Caco-2 (cell line): ENCODE measurements around the gene WDR1. TPM values are rescaled to one million over a fixed set of nuclear protein-coding genes. Genes with fewer than 3 reads are reported as not detected.

Experiments
- BruUV-seq: library from RNA; stranded (reverse); fragments of 400-500 nt; replicated peaks from 2 replicates; lab custom pipeline; 2021; lab: Mats Ljungman, UMichigan
- CTCF ChIA-PET: fragments of 300-600 bp; sonication (Branson Sonifier 250); formaldehyde crosslinking; loops from one replicate; lab custom pipeline; 2022; ENCODE audit warnings: antibody characterized with exemption; lab: Charles Lee
- POLR2A ChIA-PET: fragments of 300-600 bp; sonication (Branson Sonifier 250); formaldehyde crosslinking; loops from one replicate; lab custom pipeline; 2022; ENCODE audit warnings: antibody characterized with exemption; lab: Charles Lee
- DNase-seq, 2 experiments: peaks; one replicate each; pipeline versions ENCODE4 v3.0.0 to v3.0.0-alpha.2; 2020 to 2022
- H3K27me3 ChIP-seq: replicated peaks from 2 replicates; pipeline ENCODE4 v1.6.0; 2011; ENCODE audit warnings: low read length; ENCODE audit not compliant: control insufficient read depth, insufficient read depth
- H3K36me3 ChIP-seq: 2 replicates; pipeline ENCODE4 v1.5.1; 2011; ENCODE audit warnings: low read length; ENCODE audit not compliant: control insufficient read depth, insufficient read depth
- H3K4me1 ChIP-seq: fragments of 250-450 bp; sonication (Bioruptor Pico); 2 replicates; pipeline ENCODE4 v1.5.1; 2020; ENCODE audit warnings: mild to moderate bottlenecking
- H3K4me3 ChIP-seq: 2 replicates; pipeline ENCODE4 v1.5.1; 2011; ENCODE audit warnings: low read depth, mild to moderate bottlenecking, control low read depth, low read length
- H3K9me3 ChIP-seq: fragments of 250-450 bp; sonication (Bioruptor Pico); 2 replicates; pipeline ENCODE4 v1.5.1; 2020; ENCODE audit warnings: mild to moderate bottlenecking, moderate library complexity
- H3K27ac Mint-ChIP-seq: one replicate; pipeline ENCODE4 v1.8.0; 2022; ENCODE audit warnings: mixed read lengths; ENCODE audit not compliant: unreplicated experiment
- H3K27me3 Mint-ChIP-seq: one replicate; pipeline ENCODE4 v1.8.0; 2022; ENCODE audit warnings: mixed read lengths; ENCODE audit not compliant: insufficient read depth, unreplicated experiment
- H3K36me3 Mint-ChIP-seq: one replicate; pipeline ENCODE4 v1.8.0; 2022; ENCODE audit warnings: mild to moderate bottlenecking, mixed read lengths; ENCODE audit not compliant: insufficient read depth, unreplicated experiment
- H3K4me1 Mint-ChIP-seq: one replicate; pipeline ENCODE4 v1.8.0; 2022; ENCODE audit warnings: low read depth, mixed read lengths; ENCODE audit not compliant: unreplicated experiment
- H3K4me3 Mint-ChIP-seq: one replicate; pipeline ENCODE4 v1.8.0; 2022; ENCODE audit warnings: mild to moderate bottlenecking, moderate library complexity, mixed read lengths; ENCODE audit not compliant: unreplicated experiment
- H3K9me3 Mint-ChIP-seq: one replicate; pipeline ENCODE4 v1.8.0; 2022; ENCODE audit warnings: mixed read lengths; ENCODE audit not compliant: unreplicated experiment
- CTCF ChIP-seq, 2 experiments: fragments of 200-600 bp in 1 of 2; IDR thresholded peaks; 1 replicate in 1 of 2; 2 replicates in 1 of 2; pipeline versions ENCODE4 v1.5.1 to v1.8.0; 2011 to 2022; ENCODE audit warnings: antibody characterized with exemption in 1 of 2, control low read depth in 1 of 2, inconsistent platforms in 1 of 2, low read depth in 1 of 2, low read length in 1 of 2, mild to moderate bottlenecking in 1 of 2, moderate library complexity in 1 of 2; ENCODE audit not compliant: insufficient read depth in 1 of 2, severe bottlenecking in 1 of 2, unreplicated experiment in 1 of 2
- intact Hi-C: fragments of 100-400 bp; cut with micrococcal nuclease; formaldehyde crosslinking; loops from one replicate; pipeline ENCODE4 v1.10.0; 2022; ENCODE audit not compliant: unreplicated experiment
- total RNA-seq: library from RNA; stranded (reverse); gene quantifications from 2 replicates; pipeline ENCODE4 v1.2.3, GENCODE V29; 2022

Gene WDR1
- total RNA-seq, 1 experiment from 2014 or later = 250 TPM

- TF ChIP-seq CTCF (IDR thresholded peaks at IDR 0.05; ENCODE audit: insufficient read depth in 1 of 2, low read depth in 1 of 2, low read length in 1 of 2, severe bottlenecking in 1 of 2, unreplicated experiment in 1 of 2) = no peak
- ChIA-PET CTCF (interaction anchor here (1.0 kb wide), 1 partner anchor 42 kb away, joined by 3 read pairs; no protein-coding TSS in a partner anchor), POLR2A (no interaction called here)
- H3K27me3 ChIP-seq = no peaks in the 10 kb centered on the region
- Mint-ChIP-seq H3K36me3 (no peaks in the 10 kb centered on the region), H3K4me3 (no peak overlapping the region), H3K4me1 (peaks cover 29% of the 10 kb centered on the region), H3K9me3 (no peaks in the 10 kb centered on the region), H3K27ac (peak overlapping the region; percentile 87), H3K27me3 (no peaks in the 10 kb centered on the region)
- intact Hi-C loops = no loop called here
- H3K36me3 ChIP-seq = no peaks in the 10 kb centered on the region
- no peak overlapping the region for H3K4me3 ChIP-seq
- H3K4me1 ChIP-seq = peaks cover 42% of the 10 kb centered on the region
- no peaks in the 10 kb centered on the region for H3K9me3 ChIP-seq
- DNase-seq = no peak
- BruUV-seq = no TSS peak
Observed at GRCh38 chr4:10057023-10057395, 59.6 kb downstream of the WDR1 start.

- TF ChIP-seq CTCF (IDR thresholded peaks at IDR 0.05; ENCODE audit: insufficient read depth in 1 of 2, low read depth in 1 of 2, low read length in 1 of 2, severe bottlenecking in 1 of 2, unreplicated experiment in 1 of 2) = no peak
- CTCF ChIA-PET = interaction anchor here (0.7 to 1.0 kb wide), 2 partner anchors 11 to 41 kb away, joined by 3 read pairs; no protein-coding TSS in a partner anchor
Observed at GRCh38 chr4:10056334-10057022, 60.1 kb downstream of the WDR1 start.

GRCh38 chr4:10055871-10056270, 60.7 kb downstream of the WDR1 start:
- Histone ChIP-seq H3K4me3 (no peak overlapping the region), H3K27me3 (no peaks in the 10 kb centered on the region), H3K36me3 (no peaks in the 10 kb centered on the region), H3K4me1 (peaks cover 54% of the 10 kb centered on the region), H3K9me3 (no peaks in the 10 kb centered on the region)
- Mint-ChIP-seq H3K27ac (peak overlapping the region; percentile 87), H3K4me3 (peak overlapping the region; percentile 10), H3K27me3 (no peaks in the 10 kb centered on the region), H3K9me3 (no peaks in the 10 kb centered on the region), H3K36me3 (no peaks in the 10 kb centered on the region), H3K4me1 (peaks cover 37% of the 10 kb centered on the region)
- BruUV-seq = no TSS peak
- CTCF ChIA-PET = interaction anchor here (0.7 to 1.0 kb wide), 2 partner anchors 10 to 41 kb away, joined by 3 read pairs; no protein-coding TSS in a partner anchor
- POLR2A ChIA-PET = no interaction called here
- intact Hi-C loops = no loop called here
- TF ChIP-seq CTCF (IDR thresholded peaks at IDR 0.05; ENCODE audit: insufficient read depth in 1 of 2, low read depth in 1 of 2, low read length in 1 of 2, severe bottlenecking in 1 of 2, unreplicated experiment in 1 of 2) = no peak
- DNase-seq = no peak

More at GRCh38 chr4:10056334-10057022, 60.1 kb downstream of the WDR1 start:
- no peaks in the 10 kb centered on the region for H3K36me3 Mint-ChIP-seq
- peak; percentile 64 to 73 for DNase-seq
- POLR2A ChIA-PET = no interaction called here
- BruUV-seq = no TSS peak
- peak overlapping the region; percentile 10 for H3K4me3 Mint-ChIP-seq
- Histone ChIP-seq H3K27me3 (no peaks in the 10 kb centered on the region), H3K4me1 (peaks cover 48% of the 10 kb centered on the region), H3K9me3 (no peaks in the 10 kb centered on the region), H3K36me3 (no peaks in the 10 kb centered on the region), H3K4me3 (no peak overlapping the region)
- H3K27me3 Mint-ChIP-seq = no peaks in the 10 kb centered on the region
- H3K27ac Mint-ChIP-seq = peak overlapping the region; percentile 87
- intact Hi-C loops = no loop called here
- H3K4me1 Mint-ChIP-seq = peaks cover 33% of the 10 kb centered on the region
- H3K9me3 Mint-ChIP-seq = no peaks in the 10 kb centered on the region
